CD4-positive, alpha-beta T cell treated with Interleukin-15 for 1 hour (primary cell): Measurements from ENCODE around the gene GPR142.

Experiments used
- DNase-seq: peaks from one replicate; pipeline ENCODE4 v3.0.0-alpha.2; 2020

The GPR142 gene

DNA sequence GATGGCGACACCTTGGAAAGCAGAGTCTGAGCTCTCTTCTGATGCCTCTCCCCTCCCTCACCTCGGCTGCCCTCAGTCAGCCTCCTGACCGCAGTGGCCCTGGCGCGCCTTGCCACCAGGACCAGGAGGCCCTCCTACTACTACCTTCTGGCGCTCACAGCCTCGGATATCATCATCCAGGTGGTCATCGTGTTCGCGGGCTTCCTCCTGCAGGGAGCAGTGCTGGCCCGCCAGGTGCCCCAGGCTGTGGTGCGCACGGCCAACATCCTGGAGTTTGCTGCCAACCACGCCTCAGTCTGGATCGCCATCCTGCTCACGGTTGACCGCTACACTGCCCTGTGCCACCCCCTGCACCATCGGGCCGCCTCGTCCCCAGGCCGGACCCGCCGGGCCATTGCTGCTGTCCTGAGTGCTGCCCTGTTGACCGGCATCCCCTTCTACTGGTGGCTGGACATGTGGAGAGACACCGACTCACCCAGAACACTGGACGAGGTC lies 4.4 kb downstream of the GPR142 start:
- no peak for DNase-seq

DNA sequence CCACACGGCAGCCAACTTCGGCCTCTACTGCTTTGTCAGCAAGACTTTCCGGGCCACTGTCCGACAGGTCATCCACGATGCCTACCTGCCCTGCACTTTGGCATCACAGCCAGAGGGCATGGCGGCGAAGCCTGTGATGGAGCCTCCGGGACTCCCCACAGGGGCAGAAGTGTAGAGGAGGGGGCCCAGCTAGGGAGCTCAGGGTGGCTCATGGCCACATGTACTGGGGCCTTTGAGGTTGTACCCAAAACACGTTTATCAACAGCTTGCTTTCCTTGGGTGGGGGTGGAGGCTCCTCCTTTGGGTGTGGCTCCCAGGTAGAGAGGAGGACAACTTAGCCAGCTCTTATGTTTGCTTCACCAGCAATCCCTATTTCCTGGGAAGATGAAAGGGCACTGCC lies 5.1 kb downstream of the GPR142 start:
- no peak for DNase-seq

DNA sequence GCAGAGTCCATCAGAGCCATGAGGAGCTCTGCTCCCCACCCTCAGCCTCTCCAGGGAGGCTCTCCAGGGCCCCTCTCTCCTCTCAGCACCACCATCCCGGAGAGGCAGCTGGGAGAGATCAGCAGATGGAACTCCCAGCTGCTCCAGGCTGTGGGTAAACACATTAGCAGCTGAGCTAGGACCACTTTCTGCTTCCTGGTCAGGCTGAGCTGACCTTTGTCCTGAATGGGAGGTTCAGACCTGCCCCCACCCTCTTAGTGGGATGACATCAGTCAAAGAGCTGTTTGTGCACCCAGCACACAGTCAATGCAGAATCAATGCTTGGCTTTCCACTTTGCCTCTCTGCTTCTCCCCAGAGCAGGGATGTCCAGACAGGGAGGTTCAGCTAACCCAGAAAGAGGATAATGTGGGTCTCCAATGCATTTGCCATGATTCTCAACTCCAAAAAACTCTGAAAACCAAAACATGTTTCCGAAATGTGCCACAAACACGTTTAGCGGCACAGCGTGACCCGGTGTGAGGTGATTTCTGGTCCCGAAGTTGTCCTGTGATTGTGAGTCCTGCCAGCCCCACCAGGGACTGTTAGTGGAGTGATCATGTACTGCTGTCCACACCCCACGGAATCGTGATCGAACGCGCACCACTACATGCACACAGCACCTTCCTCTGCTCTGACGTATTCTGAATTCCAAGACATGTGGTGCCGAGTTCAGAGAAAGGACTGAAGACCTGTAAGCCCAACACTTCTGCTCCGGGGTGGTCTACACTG lies 6.7 kb downstream of the GPR142 start:
- DNase-seq: no peak

DNA sequence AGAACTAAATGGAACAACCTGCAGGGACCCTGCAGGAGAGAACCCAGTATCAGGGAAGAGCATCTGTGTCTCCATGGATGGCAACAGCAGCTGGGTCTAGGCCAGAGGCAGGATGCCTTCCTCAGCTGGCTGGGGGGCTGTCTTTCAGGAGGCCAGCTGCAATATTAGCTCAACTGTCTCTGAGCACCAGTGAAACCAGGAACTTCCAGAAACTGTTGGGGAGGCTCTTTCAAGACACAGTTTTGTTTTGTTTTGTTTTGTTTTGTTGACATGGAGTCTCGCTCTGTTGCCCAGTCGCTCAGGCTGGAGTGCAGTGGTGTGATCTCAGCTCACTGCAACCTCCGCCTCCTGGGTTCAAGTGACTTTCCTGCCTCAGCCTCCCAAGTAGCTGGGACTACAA lies 7.6 kb downstream of the GPR142 start:
- DNase-seq: no peak

DNA sequence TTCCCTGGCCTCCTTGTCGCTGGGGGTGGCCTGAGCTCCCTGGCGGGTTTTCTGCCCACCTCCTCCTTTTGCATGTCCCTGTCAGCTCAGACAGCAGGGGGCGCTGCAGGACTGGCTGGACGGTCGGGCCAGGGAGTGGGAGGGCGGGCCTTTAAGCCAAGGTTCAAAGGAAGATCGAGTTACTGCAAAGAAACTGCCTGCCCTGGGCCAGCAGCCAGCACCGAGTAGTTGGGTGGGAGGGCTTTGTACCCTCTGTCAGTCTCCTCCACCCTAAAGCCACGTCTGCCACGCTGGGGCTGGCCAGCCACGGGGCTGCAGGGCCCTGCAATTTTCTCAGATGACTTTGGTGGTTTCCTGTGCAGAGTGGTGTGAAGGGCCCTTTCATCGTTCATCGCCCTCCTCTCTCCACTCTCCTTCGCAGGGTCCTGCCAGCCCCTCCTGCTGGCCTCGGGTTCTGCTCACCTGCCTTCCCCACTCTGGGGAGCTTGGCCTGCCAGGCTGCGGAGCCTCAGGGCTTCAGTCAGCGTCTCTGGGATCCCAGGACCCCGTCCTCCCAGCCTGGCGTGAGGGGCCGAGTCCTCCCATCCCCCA lies 12.3 kb downstream of the GPR142 start:
- peak; percentile 87 for DNase-seq

DNA sequence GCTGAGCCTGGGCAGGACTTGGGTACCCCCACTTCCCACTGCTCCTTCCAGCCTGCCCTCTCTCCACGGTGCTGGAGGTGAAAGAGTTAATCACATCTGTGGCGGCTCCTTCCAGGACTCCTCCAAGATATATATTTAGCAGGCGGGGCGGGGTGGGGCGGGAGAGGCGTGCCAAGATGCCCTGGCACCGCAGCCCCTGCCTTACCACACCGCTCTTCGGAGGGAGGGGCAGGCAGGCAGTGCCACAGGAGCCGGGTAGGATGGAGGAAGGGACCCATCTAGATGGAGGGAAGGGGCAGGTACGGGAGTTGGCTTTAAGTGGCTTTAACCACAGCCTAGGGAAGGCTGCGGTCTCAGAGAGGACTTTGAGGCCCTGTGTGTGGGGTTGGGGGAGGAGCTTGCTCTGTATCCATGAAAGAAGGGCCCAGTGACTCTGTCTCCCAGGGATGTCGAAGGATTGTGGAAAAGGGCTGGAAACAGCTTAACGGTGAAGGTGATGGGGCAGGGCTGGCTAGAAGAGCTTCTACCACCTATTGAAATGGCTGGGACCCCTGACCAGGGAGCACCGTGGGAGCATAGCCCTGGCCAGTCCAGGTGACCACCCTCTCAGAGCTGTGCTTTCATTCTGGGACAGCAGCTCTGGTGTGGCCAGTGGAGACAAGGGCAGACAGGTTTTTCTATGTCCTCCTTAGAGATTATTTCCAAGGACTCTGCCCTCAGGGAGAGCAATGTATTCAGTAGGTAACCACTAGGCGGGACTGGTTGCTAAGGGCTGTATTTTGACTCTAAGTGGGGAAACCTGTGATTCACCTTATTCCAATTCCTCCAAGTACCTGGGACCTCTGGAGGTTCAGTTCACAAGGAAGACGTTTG lies 13.0 kb downstream of the GPR142 start:
- DNase-seq: no peak

DNA sequence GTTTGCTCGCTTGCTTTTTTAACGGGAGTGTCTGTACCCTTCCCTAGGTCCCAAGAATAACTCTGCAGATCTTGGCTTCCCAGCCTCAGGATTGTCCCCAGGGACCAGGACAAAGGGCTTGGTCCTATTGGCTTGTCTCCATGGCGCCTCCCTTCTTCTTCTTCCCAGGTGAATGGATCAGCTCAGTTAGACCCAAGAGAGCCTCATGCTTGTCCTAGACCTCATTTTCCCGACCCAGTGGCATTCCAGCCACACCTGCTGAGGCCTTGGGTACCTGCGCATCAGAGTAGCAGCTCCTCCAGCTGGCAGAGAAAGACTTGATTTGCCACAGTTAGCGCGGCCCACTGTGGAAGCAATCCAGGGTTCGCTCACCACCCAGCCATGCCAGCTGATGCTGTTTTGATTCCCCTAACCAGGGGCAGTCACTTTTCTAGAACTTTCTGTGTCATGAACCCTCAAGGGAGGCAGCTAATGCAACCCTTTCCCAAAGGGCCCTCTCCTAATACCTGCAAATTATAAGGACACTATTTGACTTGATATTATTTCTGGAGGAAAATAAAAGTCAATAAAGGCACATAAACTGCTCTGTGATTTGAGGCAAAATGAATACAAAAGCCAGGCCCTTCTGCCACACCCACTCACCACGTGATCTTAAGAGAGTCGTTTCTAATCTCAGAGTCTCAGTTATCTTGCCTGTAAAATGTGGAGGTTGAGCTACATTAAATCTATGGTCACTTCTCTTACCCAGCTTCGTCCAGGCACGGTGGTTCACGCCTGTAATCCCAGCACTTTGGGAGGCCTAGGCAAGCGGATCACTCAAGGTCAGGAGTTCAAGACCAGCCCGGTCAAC lies 13.9 kb downstream of the GPR142 start:
- no peak for DNase-seq

DNA sequence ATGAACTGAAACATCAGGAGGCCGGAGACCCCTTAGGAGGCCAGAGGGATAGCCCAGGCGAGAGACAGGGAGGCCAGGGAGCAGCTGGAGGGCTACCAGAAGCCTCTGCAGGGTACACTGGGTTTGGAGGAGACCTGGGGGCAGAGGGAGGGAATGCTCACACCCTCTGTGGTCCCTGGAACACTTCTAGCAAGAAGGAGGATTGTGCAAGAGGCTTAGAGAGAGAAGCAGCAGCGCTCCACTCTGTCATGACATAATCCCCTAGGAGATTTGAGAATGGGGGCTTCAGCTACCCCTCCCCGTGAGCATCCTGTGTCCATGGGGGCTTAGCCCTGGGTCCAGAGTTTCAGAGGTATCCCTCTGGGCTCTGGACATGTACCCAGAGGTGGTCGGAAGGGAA lies 15.8 kb downstream of the GPR142 start:
- no peak for DNase-seq

DNA sequence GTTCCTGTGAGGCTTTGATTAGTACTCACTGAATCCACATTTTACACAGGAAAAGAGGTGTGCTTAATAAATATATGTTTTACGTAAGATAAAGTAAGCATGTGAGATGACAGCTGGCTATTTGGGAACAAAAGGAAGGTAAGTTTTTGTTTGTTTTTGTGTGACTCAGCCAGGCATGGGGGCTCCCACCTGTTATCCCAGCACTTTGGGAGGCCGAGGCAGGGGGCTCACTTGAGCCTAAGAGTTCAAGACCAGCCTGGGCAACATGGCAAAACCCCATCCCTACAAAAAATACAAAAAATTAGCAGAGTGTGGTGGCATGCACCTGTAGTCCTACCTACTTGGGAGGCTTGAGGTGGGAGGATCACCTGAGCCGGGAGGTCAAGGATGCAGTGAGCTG lies 17.9 kb downstream of the GPR142 start:
- DNase-seq: no peak

DNA sequence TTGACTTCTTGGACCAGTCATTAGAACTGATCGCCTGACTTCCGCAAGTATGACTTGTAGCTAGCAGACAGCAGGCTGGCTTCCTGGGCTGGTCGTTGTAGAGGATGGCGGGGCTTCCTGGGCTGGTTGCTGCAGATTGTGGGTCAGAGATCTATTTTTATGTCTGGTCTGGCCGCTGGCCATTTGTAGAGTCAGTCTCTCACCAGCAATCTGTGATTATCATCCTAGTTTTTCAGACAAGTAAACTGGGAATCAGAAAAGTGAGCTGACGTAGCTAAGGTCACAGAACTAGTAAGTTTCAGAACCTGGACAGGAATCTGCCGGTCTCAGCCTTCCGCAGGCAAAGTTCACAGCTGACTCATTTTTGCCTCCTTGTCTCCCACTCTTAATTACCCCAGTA lies 19.1 kb downstream of the GPR142 start:
- no peak for DNase-seq

DNA sequence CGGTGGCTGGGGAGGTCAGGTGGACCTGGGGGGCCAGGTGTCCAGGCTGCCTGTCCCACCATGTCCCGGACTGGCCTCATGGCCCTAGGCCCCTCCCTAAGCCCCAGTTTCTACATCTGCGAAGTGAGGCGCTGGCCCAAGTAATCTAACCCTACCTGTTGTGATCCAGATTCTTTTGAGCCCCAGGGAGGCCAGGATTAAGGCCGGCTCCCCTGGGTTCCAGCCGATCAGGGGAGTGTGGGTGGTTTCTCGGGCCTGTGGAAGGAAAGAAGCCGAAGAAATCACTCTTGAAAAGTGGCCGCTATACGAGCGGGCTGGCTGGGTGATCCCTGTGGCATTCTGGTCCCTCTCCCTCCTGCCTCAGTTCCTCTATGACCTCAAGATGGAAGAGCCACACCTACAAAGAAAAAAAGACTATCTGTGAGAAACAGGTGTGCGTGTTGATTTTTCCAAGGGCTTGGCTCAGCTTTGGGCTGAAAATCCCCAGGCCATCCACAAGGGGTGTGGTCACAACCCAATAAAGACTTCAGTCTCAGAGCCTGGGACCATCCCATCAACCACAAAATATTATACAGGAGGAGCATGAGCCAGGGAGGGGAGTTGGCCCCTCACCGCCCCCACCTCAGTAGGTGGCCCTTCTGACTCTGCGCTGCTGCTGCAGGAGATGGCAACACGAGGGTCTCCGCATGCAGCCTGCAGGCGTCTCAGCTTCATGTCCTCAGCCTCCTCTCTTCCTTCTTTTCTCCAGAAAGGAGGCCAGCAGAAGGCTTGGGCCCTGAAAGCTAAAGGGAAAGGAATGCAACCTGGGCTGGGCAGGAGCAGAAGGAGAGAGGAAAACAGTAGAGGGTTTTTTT lies 20.3 kb downstream of the GPR142 start:
- no peak for DNase-seq

DNA sequence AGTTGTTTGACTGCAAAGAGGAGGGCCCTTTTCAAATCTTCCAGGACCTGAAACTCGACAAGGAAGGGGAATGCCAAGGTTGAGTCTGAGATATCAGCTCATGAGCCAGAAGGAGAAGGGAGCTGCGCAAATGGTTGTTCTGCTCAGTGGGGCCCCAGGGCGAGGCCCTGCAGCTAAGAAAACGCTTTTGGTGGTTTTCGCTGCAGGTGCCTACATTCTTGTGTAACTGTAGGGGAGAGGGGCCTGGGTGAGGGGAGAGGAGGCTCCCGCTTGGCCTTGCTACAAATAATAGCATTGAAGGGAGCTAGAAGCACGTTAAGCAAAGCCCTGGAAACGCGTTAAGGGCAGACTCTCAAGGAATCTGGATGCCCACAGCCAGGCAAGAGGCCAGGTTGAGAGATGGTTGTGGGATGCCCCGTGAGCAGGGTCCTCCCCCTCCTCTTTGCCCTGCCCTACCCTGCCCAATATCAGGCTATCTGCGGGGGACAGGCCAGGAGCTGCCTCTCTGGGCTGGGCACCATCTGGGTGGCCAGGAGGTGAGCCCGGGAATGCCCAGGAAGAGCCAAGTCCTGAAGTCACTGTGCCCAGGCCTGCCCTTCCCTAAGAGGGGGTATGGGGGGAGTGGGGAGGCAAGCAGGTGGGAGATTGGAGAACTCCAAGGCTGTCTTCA lies 21.9 kb downstream of the GPR142 start:
- DNase-seq: no peak

DNA sequence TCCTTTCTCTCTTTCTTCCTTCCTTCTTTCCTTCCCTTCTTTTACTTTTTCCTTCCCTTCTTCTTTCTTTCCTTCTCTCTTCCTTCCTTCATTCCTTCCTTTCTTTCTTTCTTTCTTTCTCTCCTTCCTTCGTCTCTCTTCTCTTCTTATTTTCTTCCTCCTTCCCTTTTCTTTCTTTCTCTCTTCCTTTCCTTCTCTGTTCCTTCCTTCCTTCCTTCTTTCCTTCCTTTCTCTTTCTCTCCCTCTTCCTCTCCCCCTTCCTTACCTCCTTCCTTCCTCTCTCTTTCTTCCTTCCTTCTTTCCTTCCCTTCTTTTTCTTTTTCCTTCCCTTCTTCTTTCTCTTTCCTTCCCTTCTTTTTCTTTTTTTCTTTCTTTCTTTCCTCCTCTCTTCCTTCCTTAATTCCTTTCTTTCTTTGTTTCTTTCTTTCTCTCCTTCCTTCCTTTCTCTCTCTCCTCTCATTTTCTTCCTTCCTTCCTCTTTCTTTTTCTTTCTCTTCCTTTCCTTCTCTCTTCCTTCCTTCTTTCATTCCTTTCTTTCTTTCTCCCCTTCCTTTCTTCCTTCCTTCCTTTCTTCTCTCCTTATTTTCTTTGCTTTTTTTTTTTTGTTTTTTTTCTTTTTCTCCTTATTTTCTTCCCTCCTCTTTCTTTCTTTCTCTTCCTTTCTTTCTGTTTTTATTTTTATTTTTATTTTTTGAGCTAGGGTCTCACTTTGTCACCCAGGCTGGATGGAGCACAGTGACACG lies 22.8 kb downstream of the GPR142 start:
- no peak for DNase-seq

DNA sequence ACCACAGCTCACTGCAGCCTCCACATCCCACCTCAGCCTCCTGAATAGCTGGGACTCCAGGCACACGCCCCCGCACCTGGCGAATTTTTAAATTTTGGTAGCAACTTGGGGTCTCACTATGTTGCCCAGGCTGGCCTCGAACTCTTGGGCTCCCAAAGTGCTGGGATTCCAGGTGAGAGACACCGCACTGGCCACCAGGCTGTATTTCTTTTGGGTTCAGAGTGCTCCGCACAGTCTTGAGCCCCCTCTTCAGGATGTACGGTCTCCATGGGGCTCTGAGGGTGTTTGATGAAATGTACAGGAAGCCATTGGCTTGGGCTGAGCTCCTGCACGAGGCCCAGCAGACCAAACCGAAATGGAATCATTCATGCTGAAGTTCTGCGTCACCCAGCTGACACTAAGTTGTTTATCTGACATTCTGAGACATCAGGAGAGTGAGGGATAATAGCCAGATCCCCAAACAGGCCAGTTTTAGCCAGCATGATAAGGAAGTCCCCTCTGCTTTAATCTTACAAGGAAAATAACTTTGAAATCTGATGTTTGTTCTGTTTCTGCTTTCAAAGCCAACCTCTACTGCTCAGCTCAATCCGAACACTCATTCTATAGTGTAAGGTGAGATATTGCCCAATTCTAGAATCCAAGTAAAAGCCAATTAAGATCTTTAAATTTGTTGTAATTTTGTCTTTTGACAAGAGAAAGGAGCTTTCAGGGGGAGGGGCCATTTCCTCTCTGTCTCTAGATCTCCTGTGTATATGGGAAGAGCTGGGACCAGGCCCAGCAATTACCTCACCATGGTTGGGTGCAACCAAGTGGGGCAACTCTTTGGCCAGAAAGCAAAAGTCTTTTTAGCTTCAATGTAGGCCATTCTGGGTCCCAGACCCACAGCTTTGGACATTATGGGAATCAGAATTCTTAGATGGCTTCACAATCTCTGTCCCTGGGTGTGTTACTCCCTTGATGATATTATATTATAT lies 23.7 kb downstream of the GPR142 start:
- DNase-seq: no peak

DNA sequence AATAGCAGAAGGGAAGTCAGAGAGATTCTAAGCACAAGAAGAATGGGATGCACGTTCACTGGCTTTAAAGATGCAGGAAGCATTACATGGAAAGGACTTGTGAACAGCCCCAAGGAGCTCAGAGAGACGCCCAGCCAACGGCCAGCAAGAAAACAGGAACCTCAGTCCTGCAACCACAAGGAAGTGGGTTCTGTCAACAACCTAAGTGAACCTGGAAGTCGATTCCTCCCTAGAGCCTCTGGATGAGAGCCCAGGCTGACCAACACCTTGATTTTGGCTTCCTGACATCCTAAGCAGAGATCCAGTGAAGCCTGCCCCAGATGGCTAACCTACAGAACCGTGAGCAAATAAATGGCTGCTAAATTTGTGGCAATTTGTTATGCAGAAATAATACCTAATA lies 24.5 kb downstream of the GPR142 start:
- DNase-seq: no peak

DNA sequence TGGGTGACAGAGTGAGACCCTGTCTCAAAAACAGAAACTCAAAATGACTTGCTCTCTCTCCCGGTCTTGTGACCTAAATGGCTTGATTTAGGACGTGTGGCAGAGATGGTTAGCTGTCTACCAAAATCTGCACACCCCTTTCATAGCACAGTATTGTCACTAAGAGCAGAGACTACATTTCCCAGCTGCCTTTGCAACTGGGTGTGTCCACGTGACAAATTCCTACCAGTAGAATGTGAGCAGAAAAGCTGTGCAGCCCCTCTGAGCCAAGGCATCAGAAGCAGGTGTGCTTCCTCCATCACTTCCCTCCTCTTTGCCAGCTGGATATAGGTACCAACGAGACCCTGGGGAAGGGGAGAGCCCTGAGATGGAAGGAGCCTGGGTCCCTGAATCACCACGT lies 25.5 kb downstream of the GPR142 start:
- no peak for DNase-seq

DNA sequence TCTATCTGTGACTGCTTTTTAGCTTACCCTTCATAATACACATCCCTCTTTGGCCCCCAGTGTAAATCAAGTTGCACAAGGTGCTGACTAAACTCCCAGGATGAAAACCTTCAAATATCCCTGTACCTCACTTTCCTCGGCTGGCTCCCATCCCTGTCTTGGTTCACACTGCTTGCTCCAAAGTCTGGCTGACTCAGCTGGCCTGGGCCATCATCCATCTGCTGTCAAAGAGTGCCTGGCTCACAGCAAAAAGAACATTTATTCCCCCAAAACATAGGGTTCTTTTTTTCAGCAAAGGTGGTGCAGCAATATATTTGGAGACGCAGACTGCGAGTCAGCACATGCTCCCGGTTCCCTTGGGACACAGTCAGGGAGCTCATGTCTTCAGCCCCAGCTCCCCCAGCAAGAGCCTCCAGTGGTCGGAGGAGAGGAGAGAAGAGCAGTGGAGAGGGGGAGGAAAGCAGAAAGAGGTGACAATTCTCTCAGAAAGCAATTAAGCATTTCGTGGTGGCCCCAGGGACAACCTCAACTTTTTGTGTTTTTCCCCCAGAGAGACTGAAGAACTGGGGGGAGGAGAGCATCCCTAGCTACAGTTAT lies 26.1 kb downstream of the GPR142 start:
- DNase-seq: no peak

DNA sequence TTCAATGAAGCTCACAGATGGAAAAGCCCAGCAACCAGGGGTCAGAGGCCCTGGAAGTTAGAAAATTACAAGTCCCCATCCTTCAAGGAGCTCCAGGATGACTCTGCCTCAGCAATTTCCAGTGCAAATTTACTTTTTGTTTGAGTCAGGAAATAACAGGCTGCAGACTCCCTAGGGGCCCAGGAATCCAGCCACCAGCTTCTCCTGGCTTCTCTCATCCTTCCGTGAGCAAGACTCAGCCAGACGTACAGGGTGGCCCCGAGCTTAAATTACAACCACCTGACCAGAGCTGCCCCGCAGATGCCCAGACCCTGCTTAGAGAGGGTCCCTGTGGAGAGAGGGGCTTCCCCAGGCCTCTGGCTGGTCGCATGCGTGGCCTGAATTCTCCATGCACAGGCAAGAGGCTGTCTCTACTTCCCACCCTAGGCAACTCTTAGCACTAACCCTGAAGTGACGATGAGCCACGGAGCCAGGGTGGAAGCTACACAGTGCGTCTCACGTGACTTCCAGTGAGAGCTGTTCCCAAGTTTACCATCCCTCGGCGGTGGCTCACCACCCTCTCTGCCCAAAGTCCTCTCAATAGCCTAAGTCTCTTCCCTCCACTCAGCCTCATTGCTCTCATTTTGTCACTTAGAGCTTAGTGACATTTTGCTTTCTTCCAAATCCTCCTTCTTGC lies 27.1 kb downstream of the GPR142 start:
- DNase-seq: no peak
